HG02840 (cell line): Measurements from ENCODE around the gene BOD1.

ENCODE experiments used
- ATAC-seq: cut with Tn5 transposase; IDR thresholded peaks from one replicate; pipeline ENCODE4 v1.9.1; 2021; ENCODE audit warnings: mild to moderate bottlenecking, moderate library complexity, moderate number of reproducible peaks; ENCODE audit not compliant: unreplicated experiment, low FRiP score

The BOD1 gene

DNA sequence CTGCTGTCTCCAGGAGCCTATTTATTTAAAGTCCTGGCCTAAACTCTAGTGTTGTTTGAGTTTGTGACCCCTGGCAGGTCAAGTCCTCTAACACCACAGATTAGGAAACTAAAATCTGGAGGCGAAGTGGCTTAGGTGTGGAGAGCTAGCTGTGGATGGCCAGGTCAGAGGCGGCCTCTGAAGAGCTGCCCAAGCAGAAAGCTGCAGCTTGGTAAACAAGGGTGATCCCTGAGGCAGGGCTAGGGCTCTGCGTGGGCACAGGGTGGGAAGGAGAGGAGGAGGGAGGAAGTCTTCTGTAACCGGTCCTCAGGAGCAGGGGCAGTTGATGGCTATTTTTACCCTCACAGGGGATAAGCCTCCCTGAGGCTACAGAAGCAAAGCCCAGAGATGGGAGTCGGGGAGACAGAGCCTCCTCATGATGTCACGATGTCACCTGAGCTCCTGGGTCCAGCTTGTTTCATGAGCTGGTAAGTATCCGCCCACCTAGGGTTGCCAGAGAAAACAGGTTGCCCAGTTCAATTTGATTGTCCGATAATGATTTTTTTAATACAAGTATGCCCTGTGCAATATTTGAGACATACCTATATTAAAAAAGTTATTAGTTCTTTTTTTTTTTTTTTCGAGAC lies 25.9 kb upstream of the BOD1 start:
- ATAC-seq, result no peak

DNA sequence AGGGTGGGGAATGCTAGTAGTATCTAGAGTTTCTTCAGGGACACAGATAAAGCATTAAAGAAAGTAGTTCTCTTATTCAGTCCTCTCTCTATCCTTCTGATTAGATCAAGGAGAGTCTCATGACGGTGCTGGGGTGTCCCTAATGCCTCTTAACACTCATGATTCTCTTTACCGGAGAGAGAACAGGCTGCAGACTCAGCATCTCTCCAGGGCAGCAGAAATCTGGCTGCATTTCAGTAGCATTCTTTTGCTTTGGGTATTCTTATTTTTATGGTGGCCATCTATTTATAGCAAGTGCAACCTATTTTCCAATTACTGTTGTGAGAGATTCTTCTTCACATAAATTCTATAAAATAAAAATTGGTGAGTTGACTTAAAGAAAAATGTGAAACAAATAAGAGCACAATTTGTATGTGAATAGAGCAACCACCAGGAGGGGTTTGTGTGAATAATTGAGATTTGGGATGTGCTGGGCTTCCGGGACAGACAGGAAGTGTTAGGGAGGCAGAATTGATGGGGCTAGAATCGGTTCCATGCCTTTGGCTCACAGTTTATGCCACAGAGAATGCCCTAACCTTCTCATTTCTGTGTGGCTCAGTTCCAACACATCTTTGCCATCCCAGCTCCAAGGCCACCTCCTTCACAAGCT lies 23.8 kb upstream of the BOD1 start:
- ATAC-seq, result no peak

DNA sequence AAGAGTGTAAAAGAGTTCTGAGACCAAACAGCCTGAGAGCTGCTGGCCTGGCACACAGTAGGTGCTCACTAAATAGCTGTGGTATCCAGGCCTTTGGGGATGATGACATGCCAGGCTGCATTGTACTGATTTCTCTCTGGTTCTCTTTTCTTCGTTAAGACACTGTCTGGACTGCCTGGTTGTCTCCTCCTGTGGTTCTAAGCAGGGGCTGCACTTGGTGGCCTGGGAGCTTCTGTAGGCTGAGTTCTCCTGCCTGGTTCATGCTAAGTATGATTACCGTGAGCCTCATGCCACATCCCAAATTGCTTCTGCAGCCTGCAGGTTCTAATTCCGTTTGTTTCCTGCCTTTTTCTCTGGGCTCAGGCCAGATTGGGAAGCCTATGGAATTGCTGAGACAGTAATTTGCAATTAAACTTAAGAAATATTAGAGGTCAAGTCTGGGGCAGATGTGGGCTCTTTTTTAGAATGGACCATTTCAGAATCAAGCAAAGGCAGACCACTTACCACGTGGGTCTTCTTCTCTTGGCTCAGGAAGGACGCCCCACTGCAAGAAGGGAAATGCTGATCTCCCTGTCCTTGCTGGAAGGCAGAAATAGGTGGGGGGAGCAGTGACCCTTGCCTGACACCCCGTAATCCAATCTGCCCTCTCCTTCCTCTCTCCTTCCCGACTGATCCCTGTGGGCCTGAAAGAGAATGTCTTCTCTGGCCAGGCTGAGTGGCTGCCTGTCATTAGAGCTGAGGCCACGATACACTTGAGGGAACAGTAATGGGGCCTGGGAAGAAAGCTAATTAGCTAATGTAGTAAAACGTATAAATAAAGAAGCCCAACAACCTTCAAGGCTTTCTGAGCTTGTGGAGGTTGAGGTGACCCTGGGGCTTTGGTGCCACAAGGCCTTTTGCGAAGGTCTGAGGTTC lies 21.9 kb upstream of the BOD1 start:
- ATAC-seq, result no peak

DNA sequence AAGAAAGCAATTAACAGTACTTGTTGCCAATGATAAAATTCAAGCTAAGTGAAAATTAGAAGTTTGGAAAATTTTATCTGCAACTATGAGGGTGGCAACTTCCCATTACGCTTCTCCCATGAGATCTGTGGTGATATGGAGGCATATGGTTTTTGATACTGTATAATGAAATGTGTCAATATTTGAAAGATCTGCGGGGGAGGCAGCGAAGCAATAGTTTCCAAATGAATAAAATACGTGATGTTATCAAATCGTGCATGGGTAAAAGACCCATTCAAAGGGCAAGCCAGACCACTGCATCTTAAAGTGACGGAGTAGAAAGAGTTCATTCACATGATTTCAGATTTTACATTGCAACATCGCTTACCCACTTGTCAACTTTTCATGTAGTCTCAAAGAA lies 20.9 kb upstream of the BOD1 start:
- no peak for ATAC-seq

DNA sequence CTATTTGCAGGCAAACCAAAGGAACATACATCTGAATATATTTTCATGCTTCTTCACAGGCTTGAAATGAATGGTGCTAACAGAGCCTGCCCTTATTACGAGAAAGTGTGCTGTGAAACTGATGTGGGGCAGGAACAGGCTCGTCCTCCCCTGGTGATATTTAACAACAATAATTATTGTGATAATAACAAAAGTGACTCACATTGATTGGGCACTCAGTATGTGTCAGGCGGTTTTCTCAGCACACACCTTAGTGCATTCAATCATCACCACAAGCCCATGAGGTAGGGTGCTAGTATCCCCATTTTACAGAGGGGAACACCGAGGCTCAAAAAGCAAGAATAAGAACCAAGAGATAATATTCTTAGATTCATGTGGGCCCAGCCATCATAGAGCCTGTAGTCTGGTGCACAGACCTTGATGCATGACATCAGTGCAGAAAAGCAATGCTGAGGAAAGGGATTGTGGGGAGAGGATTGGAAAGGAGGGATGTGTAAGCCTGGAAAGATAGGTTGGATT lies 18.1 kb upstream of the BOD1 start:
- ATAC-seq, result no peak

DNA sequence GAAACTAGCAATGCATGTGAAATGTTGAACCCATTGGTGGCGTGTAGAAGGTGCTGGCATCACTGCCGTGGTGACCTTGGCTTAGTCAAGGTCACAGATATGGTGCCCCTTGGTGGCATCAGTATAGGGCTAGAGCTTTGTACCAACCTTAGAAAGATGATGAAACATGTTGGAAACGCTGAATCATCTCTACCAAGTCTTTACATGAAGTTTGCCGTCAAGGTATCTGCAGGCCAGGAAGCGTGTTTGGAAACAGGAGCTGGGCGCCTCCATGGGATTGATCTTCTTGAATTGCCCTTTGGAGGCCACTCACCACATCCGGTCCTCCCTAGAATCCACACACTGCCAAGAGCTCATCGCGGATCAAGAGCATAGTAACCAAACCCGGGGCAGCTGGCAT lies 16.9 kb upstream of the BOD1 start:
- no peak for ATAC-seq

DNA sequence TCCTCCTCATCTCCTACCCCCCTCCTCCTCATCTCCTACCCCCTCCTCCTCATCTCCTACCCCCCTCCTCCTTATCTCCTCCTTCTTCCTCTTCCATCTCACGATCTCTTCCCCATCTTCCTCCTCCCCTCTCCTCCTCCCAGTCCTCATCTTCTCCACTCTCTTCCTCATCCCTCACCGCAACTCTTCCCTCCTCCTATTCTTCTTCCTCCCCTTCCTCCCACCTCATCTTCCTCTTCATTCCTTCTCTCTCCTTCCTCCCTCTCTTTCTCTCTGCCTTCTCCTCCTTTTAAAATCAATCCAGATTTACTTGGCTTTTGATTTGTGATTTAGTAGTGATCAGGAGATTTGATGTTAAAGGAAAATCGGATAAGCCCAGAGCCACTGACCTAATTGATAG lies 15.0 kb upstream of the BOD1 start:
- no peak for ATAC-seq

DNA sequence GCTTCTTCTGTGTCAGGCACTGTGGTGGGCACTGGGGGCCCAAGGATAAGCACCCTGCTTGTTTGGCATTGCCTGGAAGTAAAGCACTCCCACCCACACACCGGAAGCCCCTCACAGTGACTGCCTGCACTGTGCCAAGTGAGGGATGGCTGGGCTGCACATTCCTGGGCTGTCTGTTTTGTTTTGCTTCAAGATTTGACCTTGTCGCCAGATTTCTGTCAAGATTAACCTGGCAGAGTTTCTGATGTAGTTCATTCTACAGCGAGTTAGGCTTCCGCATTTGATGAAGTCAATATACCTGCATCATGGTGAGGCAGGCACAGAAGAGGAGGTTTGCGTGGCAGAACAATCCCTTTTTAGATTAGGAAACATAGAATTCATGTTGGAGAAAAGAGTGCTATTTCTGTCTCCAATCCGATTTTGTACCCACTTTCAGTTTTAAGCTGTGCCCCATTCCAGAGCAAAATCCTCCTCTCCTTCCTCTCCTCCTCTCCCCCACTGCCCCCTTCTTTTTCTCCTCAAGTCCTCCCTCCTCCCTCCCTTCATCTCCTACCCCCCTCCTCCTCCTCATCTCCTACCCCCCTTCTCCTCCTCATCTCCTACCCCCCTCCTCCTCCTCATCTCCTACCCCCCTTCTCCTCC lies 14.4 kb upstream of the BOD1 start:
- no peak for ATAC-seq

DNA sequence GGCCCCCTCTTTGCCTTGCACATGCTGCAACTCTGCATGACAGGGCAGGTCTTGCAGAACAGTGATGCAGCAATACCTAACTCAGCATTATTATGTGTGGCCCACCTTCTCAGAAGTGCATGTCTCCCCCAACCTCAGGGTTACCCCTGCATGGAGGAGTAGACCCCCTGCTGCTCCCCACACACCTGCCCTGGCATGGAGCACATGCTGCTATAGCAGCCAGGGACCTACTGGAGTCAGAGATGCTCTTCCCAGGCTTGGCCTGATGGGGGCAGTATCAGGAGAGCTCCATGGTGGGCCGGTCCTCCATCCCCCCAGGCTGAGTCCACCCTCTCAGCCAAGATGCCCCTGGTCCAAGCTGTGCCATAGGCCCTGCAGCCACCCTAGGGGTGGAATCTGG lies 13.2 kb upstream of the BOD1 start:
- ATAC-seq, result no peak

DNA sequence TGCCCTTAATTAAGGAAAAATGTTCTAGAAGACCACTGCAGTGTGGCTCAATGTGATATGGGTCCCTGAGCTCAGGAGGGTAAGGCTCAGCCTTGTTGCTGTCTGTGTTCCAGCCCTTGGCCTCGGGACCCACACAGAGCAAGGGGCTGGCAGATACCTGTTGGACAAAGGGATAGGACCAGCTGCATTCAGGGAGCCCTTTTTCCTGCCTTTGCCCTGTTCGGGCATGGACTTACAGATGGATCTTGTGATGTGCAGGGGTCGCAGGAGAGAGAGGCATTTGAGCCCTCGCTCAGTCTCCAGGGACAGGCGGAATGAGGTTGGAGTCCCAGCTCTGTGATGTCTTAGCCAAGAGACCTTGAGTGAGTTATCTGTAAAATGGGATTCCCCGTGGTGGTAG lies 12.1 kb upstream of the BOD1 start:
- no peak for ATAC-seq

DNA sequence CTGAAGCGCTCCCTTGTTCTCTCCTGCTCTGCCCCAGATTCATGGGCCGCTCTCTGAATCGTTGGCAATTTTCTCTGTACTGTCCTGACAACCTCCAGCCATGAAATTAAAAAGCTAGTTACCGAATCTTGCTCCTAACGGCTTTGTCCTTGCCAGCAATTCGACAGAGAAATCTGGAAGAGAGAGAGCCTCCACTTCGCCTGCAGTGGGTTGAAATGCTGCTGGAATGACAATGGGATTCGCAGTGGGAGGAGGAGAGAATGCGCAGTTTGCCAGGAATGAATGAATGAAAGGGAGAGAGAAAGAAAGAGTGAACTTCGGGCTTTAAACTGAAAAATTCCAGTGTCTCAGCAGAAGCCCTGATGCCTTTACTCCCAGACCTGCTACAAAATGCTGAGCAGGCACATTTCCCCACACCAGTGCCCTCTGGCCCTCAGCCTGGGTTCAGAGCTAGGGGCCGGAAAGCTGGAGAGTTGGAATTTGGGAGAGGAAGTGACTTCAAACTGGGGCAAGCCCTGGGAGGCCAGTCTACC lies 11.5 kb upstream of the BOD1 start:
- no peak for ATAC-seq

DNA sequence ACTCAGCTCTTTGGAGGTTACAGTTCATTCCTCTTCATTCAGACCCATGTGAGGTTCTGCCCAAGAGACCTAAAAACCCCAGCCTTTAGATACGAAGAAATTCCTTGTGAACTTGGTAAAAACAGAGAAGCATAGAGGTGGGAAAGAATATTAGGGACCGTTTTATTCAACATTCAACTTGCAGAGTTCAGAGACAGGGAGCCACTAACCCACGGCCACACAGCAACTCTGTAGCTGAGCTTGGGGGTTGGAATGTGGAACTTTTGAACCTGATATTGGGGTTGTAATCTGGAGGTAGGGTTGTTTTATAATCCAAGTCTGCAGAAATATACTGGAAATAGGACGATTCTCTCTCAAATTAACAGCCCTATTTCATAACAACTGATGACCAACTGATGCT lies 10.8 kb upstream of the BOD1 start:
- ATAC-seq, result no peak

DNA sequence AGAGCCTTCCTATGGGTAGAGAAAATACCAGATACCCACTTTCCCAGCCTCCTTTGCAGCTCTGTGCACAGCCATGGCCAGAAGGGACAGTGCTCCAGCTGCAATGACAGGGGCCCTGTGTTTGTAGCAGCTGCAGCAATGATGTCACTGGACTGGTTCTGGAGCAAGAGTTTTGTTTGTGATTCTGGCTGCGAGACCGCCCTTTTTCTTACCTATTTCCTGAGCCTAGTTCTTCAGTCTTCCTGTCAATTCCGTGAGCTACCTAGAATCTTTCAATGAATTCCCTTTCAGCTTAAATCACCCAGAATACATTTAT lies 10.0 kb upstream of the BOD1 start:
- ATAC-seq, result no peak

DNA sequence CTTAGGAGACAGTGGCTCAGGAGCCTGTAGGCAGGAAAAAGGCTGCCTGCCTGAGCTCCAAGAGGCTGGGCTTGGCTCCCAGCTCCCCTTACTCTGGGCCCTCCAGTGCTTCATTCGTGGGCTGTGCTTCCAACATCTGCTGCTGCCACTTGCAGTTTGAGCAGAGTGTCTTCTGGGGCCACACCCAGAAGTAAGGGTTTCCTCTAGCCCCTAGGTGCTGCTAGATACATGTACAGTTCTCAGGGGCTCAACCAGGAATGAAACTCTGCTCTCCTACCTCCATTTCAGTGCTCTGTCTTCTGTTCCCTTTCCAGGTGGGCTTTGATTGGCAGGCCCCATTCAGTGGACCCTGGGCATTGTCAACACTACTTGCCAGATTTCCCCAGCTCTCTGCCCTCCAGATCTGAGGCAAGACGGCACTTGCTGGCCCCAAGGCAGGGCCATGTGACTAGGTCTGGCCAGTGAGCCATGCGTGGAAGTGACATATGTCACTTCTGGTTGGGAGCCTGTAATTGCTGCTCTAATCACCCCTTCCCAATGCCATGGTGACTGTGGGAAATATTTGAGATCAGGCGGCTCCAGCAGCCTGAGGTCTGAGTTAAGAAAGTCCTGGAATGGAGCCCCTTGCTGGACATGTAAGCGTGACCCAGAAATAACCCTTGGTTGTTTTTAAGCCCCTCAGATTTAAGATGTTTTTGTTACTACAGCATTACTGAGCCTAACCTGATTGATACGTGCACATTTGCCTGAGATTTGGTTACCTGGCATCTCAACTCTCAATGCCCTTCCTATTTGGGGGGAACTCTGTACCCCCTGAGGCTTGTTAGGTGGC lies 9.4 kb upstream of the BOD1 start:
- ATAC-seq, result no peak

DNA sequence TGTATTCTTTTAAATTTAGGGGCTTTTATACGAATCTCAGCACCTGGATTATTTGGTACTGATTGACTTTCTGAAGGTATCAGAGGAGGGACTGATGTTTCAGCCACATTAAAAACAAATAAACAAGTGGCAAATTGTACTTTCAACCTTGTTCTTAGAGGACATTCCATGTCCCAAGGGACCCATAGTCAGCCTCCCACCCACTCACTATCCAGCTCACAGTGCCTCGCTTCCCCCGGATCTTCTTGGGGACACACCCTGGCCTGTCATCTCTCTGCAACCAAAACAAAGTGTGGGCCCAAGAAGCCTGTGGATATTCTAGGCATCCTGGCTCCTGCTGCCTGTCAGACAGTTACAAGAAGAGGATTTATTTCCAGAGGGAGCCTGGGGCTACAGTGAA lies 8.8 kb upstream of the BOD1 start:
- ATAC-seq, result no peak

DNA sequence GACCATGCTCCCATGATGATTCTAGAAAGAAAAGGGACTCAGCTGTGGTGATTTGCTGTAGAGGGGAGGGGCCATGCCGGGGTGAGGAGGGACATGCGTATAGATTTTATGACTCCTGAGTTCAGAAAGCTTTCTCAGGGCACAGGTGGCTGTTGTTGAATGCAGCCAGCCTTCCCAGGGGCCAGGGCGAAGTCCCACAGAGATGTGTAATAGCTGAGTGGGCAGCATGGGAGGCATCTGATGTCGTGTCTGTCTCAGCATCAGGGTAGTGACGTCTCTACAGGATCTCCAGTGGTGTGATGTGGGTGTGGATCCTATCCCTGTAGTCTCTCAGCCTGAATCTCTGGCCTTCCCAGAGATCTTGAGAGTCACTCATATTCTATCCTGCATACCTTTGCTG lies 7.8 kb upstream of the BOD1 start:
- no peak for ATAC-seq

DNA sequence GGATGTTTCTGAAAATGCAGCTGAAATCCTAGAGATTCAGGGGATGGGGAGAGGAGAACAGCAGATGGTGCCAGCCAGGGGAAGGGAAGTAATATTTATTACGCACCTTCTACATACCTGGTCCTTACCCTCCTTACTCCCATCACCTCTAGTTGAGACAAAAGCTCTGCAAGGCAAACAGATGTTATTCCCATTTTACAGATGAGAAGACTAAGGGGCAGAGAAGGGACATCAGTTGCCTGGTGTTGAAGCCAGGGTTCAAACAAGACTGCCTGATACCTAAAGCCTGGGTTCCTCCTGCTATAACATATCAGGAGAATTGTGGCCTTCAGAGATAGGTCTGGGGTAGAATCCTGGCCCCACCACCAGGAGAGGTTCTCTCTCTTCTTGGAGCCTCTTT lies 7.3 kb upstream of the BOD1 start:
- ATAC-seq, result no peak

DNA sequence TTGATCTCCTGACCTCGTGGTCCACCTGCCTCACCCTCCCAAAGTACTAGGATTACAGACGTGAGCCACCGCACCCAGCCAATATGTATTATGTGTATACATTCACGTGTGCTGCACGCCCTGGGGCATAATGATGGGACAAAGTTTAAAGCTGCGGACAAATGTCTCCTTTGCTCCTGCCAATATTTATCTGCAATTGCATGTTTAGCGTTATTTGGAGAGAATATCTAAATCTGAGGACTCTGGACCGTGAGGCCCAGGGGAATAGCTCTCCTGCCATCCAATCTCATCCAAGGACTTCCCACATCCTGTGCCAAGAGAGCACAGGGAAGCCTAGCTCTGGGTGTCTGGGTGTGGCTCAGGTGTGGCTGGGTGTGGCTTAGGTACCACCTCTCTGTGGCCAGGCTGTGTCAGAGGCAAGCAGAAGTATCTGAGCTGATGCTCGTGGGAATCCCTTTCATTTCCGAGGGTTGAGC lies 6.9 kb upstream of the BOD1 start:
- ATAC-seq, result no peak

DNA sequence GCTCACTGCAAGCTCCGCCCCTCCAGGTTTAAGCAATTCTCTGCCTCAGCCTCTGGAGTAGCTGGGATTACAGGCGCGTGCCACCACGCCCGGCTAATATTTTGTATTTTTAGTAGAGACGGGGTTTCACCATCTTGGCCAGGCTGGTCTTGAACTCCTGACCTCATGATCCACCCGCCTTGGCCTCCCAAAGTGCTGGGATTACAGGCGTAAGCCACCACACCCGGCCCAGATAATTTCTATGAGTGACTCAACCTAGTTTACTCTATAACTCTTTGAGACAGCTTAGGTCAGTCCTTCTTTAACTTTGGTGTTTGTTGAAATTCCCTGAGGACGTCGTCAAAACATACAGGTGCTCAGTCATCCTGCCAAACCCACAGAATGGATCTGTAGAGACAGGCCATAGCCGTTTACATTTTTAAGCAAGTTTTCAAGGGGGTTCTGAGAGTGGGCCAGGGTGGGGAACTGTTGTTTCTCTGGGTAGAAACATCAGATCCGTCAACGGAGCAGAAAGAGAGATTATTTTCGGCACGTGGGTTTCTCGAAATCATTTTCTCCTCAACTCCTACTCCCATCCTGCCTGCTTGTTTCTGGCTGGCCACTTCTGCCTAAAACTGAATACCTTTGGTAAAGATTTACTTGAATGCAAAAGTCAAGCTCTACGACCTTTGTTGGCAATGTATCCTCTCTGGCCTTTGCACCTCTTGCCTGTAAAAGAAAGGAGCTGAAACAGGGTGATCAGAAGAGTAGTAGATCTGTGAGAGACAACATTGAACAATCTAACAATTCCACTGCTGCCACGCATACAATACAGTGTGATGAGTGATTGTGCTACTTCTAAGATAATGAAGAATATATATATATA lies 6.0 kb upstream of the BOD1 start:
- no peak for ATAC-seq
